ENCODE results near the gene PNMA6E.

The PNMA6E gene

GRCh38 chrX:153420851-153421599, 19.9 kb upstream of the PNMA6E start:
- TF ChIP-seq CTCF (conservative IDR thresholded peaks at IDR 0.05; ENCODE audit: low read depth, low read length) = no peak
- no peak overlapping the region for H3K4me3 ChIP-seq (ENCODE audit: low read depth, low read length)
- no peak for DNase-seq (ENCODE audit: low read depth)

DNA sequence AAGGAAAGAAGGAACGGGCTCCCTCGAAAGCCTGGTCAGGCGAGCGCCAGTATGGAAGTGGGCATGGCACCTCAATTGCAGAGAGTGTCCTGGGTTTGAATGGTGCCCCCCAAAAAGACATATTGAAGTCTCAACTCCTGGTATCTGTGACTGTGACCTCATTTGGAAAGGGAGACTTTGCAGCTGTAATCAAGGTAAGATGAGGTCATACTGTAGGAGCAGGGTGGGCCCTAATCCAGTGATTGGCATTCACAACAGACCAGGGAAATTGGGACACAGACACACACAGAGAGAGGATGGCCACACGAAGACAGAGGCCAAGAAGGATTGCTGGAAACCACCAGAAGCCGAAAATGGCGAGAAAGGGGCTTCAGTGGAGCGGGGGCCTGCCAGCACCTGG, 16.5 kb upstream of the PNMA6E start:
- no peak for TF ChIP-seq CTCF (conservative IDR thresholded peaks at IDR 0.05; ENCODE audit: low read depth, low read length)
- H3K4me3 ChIP-seq (ENCODE audit: low read depth, low read length) = no peak overlapping the region
- no peak for DNase-seq (ENCODE audit: low read depth)

- no peak for TF ChIP-seq CTCF (conservative IDR thresholded peaks at IDR 0.05; ENCODE audit: low read depth, low read length)
Measured at GRCh38 chrX:153416781-153417450, 15.8 kb upstream of the PNMA6E start.

DNA sequence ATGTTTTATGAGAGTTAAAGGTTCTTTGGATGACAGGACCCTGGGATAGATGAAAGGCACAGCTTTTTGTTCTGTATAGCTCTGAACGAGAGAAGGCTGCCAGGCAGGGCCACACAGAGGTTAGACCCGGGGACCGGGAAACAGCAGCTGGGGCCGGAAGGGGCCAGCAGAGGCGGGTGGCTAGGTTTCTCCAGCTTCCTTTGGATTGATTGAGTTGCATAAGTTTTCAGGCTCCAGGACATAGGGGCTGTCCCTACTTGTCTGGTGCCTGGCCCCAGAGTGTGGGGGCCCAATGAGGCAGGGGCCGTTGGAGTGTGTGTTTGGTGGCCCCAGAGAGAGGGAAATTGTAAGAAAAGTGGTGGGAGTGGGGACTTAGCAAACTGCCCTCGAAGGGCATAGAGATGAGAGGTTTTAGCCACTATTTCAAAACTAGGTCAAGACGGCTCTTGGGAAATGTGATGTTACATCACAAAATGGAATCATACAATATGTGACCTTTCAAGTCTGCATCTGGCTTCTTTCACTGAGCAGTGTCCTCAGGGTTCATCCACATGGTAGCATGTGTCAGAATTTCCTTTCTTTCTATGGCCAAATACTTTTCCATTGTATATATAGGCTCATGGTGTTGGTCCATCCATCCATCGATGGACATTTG, 13.8 kb upstream of the PNMA6E start:
- no peak for TF ChIP-seq CTCF (conservative IDR thresholded peaks at IDR 0.05; ENCODE audit: low read depth, low read length)
- H3K4me3 ChIP-seq (ENCODE audit: low read depth, low read length) = no peak overlapping the region
- peak; percentile 31 for DNase-seq (ENCODE audit: low read depth)

More at GRCh38 chrX:153416781-153417450, 15.8 kb upstream of the PNMA6E start:
- no peak for DNase-seq (ENCODE audit: low read depth)
- no peak overlapping the region for H3K4me3 ChIP-seq (ENCODE audit: low read depth, low read length)

DNA sequence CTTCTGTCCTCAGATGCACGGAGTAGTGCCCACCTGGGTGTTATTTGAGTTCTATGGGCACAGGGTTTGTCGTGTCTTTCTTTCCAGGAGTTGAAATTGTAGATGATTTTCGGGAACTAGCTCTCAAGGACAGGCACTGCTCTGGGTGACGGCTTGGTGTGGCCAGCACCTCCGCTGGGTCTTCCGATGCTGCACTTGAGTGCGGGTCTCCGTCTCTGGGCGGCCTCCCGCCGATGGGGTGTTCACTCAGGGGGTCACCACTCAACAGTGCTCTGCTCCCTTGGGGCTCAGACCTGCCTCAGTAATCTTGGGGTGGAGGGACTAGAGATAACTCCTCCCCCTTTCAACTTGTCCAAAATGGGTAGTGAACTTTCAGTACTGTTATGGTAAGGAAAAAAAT, 12.6 kb upstream of the PNMA6E start:
- no peak overlapping the region for H3K4me3 ChIP-seq (ENCODE audit: low read depth, low read length)
- no peak for TF ChIP-seq CTCF (conservative IDR thresholded peaks at IDR 0.05; ENCODE audit: low read depth, low read length)
- DNase-seq (ENCODE audit: low read depth) = no peak

DNA sequence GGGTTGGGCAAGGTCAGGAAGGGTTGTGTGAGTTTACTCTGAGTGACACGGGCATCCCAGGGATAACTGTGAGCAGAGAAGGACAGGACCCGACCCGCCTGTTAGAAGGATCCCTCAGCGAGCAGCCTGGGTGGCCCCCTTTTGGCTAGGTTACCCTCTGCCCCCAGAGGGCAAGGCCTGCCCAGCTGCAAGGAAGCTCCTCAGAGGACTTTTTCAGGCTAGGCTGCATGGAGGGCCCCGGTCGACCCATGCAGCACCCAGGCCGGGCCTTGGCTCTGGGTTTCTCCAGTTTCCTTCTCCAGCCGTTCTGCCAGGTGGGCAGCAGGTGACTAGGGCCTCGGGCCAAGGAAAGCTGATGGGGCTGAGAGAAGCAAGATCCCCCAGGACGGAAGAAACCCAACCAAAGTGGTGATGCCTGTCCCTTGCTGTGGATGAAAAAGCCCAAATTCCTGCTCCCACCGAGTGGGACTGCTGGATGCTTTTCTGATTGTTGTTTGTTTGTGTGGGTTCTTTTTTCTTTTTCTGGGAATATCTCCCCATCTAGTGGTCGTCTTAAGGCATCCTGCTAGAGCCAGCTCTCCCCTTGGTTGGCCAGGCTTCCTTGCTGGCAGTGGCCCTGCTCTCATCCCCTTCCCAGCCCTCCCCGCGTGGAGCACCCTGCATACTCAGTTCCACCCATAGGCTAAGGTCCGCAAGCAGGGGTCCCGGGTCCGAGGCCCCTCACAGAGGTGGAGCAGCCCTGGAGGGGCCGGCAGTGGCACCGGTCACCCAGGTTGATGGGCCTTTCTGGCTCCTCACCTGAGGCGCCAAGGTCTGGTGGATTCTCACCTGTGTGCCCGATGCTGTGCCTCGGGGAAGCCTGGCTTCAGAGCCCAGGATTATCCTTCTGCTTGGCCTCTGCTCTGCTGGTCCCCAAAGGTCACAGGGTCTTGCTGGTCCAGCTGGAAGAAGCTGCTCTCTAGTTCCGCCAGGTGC, 11.9 kb upstream of the PNMA6E start:
- DNase-seq (ENCODE audit: low read depth) = peak; percentile 20
- peak; percentile 33 for TF ChIP-seq CTCF (conservative IDR thresholded peaks at IDR 0.05; ENCODE audit: low read depth, low read length)
- H3K4me3 ChIP-seq (ENCODE audit: low read depth, low read length) = no peak overlapping the region

Measured in choroid plexus epithelial cell (primary cell).